T-helper 1 cell (primary cell): ENCODE results near the gene MYO19.
A peak's percentile ranks its signal among the peaks of the same experiment; 100 is the strongest.

ENCODE experiments used
- DNase-seq, 5 donors: peaks; one replicate each; pipeline ENCODE4 v3.0.0-alpha.2; 2012 to 2020
- total RNA-seq, 4 donors: gene quantifications; one replicate each; lab custom pipeline; 2026; lab: John Stamatoyannopoulos, UW

Gene MYO19, protein sequence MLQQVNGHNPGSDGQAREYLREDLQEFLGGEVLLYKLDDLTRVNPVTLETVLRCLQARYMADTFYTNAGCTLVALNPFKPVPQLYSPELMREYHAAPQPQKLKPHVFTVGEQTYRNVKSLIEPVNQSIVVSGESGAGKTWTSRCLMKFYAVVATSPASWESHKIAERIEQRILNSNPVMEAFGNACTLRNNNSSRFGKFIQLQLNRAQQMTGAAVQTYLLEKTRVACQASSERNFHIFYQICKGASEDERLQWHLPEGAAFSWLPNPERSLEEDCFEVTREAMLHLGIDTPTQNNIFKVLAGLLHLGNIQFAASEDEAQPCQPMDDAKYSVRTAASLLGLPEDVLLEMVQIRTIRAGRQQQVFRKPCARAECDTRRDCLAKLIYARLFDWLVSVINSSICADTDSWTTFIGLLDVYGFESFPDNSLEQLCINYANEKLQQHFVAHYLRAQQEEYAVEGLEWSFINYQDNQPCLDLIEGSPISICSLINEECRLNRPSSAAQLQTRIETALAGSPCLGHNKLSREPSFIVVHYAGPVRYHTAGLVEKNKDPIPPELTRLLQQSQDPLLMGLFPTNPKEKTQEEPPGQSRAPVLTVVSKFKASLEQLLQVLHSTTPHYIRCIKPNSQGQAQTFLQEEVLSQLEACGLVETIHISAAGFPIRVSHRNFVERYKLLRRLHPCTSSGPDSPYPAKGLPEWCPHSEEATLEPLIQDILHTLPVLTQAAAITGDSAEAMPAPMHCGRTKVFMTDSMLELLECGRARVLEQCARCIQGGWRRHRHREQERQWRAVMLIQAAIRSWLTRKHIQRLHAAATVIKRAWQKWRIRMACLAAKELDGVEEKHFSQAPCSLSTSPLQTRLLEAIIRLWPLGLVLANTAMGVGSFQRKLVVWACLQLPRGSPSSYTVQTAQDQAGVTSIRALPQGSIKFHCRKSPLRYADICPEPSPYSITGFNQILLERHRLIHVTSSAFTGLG
- 46.7 to 88.3 (median 79.9) reads per million in 4 donors for total RNA-seq

DNA sequence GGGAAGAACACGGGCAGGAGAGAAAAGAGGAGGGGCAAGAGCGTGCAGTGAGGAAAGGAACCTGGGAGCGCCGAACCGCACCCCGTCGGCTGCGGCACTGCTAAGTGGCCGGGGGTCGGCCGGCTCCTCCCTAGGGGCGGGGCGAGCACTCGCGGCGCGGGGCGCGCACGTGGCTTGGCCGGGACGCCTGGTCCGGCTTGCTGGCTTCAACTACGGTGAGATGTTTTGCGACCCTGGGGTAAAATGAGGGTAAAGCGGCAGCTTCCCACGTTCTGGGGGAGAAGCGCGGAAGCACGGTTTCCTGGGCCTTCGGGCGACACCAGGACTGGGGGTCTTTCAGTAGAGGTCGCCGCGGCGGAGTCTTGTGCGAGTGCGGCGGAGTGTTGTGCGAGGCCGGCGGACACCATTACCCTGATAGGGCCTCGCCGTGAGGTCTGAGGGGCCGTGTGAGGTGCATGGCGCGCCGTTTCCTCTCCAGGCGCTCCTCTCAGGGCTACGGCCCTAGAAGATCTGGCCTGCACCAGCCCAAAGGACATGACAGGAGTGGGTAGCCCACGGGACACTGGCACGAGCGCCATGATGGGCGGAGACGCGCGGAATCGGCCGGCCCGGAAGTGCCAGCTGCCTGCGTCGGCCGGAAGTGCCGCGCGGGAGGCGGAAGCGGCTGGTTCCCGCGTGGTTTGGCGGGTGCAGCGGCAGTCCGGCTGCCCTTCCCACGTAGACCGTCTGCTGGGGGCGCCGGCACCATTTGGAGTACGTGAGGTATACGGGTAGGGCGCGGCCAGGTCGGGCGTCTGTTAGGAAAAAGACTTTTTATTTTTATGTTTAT, at the start of gene MYO19, which contains the start of gene PIGW:
TSS of gene MYO19 (minus strand) at position 29 of the 829 bp plus-strand sequence. CDS start 2,330 bp downstream, outside the sequence.
TSS of gene PIGW (plus strand) at position 148 of the 829 bp plus-strand sequence. CDS start 2,115 bp downstream, outside the sequence.
- DNase-seq = peak; percentile 70 to 93 (median 76)

DNA sequence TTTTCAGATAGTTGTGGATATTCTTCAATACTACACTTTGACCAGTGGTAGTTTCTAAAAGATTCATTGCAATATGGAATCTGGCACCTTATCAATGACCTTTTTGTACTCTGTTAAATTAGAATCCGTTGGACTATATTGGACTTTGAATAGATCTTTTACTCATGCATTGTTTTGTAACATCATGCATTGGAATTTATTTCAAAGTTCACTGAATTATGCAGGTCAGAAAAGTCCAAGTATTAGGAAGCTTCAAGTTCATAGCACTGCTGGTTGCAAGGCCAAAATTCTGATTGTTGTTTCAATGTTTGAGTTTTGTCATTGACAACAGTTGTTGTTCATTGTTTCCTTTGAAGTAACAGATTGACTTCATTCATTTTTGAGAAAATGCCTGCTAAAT, 49.1 kb upstream of the MYO19 start:
- DNase-seq = no peak

DNA sequence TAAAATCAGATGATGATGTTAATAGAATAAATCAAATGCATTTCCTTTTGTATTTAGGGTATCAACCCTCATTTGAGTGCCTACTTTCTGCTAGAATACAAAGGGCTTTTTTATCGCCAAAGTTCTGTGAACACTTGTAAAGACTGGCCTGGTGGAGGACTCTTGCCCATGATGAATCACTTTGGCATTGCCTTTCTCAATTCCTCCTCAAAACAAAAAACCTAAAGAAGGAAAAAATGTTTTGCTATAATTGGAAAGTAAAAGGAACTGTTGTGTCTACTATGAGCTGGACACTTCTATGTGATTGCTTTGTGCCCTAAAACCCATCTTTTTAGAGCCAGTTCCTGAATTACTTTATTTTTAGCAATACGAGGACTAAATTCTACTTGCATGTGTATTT, 44.0 kb upstream of the MYO19 start:
- DNase-seq = no peak

DNA sequence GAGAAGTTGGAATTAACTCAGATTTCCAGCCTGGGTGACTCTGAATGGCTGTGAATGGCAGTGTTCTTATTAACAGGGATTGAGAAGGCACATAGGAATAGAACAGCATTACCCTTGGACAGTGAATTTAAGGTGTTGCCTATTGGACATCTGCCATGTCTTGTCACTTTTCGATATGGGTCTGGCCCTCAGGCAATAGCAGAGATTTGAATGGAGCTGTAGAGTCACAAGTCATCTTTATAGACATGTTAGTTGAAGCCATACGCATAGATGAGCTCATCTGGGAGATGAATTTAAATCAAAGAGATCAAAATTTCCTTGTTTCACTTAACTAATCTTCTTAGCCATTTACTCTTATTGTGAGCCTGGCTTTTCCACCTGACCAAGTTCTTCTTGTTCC, 42.1 kb upstream of the MYO19 start:
- DNase-seq = no peak

DNA sequence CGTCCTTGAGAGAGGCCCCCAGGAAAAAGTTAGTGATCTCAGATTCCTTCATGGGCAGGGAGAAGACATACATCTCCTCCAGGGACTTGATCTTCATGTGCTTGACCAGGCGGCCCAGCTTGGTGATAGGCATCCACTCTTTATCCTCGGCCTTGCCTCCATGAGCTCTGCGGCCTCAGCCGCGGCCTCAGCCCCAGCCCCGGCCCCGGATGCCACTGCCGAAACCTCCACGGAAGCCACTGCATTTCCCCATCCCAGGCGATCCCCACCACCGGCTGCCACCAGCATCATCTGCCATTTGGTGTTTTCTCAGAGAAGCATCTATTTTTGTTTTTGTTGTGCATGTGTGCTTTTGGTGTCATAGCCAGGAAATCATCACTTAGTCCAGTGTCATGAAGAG, 40.4 kb upstream of the MYO19 start:
- no peak for DNase-seq

DNA sequence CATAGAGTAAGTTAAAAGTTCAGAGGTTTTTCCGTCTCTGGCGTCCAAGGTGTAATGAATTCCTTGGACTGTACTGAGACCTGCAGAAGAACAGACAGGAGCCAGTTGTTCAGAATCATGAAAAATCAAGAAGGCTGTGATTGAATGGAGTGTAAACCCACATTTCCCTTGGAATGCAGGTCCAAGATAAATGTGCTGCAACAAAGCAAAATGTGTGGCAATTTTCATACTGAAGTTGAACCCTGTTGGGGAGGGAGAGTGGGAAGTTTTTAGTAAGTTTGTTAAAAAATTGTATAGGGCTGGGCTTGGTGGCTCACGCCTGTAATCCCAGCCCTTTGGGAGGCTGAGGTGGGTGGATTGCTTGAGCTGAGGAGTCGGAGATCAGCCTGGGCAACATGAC, 31.4 kb upstream of the MYO19 start:
- DNase-seq = no peak

DNA sequence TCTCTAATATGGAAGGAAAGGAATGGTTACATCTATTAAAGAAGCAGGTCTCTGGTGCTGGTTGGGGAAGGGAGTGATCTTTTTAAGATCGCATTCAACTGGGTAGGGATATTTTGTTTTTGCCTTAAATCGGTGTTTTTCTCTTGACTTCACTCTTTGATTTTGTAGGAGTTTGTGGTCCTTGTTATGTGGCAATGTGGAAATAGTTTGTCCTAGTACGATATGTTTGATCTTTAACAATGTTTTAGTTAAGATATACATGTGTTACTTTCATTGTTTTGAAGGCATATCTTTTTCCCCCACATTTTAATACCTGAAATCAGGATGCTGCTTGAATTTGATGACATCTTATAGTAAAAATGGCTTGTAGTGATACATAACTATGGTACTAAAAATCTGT, 18.8 kb upstream of the MYO19 start:
- DNase-seq = no peak

DNA sequence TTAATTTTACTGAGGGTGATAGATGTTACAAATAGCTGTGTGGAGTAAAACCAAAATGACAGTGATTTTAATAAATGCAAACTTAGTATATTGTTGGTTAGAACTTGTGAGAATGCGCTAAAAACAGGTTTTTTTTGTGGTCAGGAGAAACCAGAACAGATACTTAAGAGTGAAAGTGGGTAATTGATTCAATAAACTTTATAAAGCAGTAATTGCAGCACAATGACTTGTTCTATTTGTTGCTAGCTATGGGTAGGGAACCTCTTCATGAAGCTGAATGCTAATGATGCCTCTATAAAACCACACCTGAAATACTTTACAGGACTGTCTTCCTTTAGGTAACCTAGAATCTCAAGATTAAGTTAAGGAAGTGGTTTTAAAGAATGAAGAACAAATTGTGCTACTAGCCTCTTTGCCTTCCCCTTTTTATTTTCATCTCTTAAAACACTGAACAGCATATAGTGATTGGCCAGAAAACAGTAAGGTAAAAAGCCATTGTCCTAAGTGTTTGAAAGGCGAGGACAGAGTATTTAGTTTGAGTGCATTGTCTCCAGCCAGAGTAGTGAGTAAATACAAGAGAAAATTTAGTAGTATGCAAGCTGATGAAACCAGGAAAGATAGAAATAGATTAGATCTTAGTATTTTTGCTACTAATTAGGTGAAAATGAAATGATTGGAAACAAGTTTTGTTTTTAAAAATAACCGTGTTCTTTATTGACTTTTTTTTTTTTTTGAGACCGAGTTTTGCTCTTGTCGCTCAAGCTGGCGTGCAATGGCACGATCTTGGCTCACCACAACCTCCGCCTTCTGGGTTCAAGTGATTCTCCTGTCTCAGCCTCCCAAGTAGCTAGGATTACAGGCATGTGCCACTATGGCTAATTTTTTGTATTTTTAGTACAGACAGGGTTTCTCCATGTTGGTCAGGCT, 16.1 kb upstream of the MYO19 start:
- peak in 1 of 5 donors; percentile 17 for DNase-seq

DNA sequence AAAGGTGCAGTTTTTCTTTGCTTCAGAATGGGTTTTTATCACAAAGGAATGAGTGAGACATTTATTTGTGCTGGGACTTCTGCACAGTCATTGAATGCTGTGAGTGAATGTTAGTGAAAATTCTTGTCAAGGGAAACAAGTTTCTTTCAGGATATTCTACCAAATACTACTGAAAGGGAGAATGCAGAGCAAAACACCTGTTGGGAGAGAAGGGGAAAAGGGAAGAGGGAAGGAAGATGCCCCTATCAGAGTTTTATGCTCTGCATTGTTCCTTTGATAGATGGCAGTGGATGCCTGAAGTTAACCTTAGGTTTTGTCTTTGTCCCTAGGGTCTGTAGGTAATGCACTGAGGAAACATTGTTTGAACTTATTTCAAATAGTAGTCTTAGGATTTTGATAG, 13.1 kb upstream of the MYO19 start:
- no peak for DNase-seq

DNA sequence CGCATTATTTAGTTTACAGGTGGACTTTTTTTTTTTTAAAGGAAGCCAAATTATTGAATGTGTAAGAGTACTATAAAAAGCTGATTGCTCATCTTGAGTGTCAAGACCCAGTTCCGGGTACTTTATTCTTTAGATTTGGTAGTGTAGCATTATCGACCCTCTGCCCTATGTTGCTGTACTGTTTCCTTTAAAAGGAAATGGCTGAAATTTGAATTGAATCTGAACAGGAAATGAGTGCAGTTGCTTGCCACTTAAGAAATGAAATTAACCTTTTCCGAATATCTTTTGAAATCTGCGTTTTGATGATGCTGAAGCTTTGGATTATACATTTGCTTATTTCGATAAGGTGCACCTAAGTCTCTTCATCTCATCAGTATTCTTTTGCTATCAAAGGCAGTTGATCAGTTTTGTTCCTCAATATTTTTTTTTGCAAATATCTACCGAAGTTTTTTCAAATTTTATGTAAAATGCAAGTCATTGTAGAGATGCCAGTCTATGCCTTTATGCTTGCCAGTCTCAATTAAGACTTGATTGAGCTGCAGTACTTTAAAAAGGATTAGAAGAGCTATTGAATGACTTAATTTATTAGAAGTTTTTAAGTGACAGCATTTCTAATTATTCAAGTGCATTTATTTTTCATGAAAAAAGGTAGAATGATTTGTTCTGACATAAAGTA, 11.9 kb upstream of the MYO19 start:
- peak in 1 of 5 donors; percentile 21 for DNase-seq

DNA sequence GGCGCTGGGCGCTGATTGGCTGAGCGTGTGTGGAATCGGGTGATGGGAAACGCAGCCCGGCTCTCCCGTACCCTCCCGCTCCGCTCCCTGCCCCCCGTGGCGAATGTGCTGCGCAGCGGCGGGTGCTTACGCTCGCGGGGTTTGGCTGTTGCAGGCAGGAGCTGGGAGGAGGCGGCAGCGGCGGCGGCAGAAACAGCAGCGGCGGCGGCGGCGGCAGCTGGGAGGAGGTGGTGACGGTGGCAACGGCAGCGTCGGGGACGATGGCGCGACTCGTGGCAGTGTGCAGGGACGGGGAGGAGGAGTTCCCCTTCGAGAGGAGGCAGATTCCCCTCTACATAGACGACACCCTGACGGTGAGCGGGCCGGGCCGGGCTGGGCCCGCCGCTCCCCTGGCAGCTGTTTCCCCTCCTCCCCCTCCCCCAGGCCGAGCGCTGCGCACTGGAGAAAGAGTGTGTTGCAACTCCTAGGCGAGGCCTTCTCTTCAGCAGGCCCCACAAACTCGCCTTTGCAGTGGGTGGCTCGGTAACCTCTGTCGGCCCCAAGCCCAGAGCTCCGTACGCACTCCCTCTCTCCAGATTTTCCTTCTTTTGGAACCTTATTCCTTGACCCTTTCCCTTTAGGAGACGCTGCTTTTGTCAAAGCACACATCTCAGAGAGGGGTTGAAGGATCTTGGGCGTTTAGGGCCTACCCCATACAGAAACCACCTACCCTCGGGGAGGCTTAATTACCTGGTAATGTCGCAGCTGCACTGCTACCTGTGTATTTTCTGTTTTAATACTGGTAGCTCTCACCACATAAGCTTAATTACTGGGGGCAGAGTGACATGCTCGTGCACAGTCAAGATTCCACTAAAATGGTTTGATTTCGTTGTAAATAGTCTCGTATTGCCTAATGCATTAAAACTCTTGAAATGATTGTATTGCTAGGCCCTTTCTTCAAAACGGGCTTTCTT, 11.1 kb upstream of the MYO19 start:
- peak; percentile 92 to 97 (median 96) for DNase-seq

DNA sequence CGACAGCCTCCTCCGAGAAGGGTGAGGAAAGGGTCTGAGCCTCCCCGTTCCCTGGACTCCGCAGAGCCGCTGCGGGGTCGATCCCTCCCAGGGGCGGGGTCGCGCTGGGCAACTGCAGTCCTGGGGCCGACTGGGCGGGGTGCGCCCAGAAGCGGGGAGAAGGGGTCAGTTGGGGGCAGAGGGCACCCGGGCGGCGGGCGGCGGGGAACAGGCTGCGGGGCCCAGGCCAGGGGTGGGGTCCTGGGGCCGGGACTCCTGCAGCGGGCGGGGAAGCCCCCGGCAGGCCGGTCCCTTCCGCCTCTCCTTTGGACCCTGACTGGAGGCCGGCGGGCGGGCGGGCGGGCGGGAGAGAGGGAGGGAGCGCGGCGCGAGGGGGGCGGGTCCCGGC, 10.4 kb upstream of the MYO19 start:
- DNase-seq = no peak

DNA sequence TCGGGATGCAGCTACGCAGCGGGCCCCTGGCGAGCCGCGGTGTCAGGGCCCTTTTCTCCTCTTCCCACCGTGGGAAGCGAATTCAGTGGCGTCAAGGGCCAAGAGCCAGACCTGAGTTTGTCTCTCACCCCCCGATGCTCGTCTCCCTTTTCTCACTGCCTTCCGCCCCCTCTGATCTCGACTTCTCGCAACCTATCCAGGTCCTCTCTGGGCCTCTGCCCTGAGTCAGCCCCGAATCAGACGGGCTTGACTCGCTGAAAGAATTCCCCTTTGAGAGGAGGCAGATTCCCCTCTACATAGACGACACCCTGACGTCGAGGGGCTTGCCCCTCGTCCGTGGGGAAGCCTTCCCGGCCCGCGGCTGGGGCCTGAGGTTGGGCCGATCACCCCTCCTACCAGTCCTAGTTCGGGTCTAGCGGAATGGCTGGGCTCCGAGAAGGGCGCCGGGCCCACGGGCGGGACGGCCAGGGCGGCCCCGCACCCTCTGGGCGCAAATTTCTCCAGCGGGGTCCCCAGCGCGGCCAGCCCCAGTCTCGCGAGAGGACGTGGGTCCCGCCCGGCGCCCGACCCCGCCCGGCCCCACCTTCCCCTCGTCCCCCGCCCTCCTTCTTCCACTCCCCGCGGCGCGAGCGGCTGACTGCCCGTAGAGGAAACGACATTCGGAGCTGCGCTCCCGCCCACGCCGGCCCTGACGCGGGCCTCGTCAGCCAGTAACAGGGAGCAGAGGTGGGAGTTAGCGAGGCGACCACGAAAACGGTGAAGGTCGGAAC, 9.8 kb upstream of the MYO19 start, which contains the start of gene GGNBP2:
TSS of gene GGNBP2 (plus strand) at position 613 of the 770 bp plus-strand sequence. CDS start 806 bp downstream, outside the sequence.
- peak; percentile 87 to 95 (median 91) for DNase-seq

DNA sequence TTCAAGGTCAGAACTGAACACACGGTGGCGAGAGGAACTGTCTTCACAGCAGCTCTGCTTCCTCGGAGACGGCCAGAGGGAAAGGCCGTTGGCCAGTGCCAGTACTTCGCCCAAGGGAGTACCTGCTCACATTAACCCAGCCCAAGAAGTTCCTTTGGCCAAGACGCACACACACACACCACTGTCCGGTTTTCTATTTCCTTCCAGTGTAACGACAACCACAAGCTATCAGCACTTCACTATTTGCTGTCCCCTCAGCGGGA, 9.3 kb upstream of the MYO19 start:
- peak in 1 of 5 donors; percentile 43 for DNase-seq

DNA sequence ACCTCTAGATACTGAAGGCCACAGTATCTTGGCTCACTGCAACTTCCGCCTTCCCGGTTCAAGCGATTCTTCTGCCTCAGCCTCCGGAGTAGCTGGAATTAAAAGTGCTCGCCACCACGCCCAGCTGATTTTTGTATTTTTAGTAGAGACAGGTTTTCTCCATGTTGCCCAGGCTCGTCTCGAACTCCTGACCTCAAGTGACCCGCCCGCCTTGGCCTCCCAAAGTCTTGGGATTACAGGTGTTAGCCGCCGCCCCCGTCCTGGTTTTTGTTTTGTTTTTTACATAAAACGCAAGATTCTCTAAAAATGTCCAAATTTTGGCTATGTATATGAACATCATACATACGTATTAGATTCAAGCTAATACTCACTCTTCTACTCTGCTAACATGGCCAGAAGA, 8.1 kb upstream of the MYO19 start:
- no peak for DNase-seq

DNA sequence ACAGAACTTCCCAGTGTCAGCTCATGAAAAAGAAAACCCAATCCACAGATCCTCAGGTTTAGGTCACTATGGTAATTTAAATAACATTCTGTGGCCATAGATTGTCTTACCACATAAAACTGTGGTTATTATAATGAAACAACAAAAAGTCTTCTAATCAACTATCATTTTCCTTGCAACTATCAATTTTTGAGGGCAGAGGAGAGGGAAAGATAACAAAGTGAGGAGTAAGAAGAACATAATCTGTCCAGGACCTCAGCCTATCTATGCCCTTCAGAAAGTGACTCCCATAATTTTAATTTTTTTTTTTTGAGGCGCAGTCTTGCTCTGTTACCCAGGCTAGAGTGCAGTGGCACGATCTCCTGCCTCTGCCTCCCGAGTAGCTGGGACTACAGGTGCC, 6.0 kb upstream of the MYO19 start:
- DNase-seq = no peak

DNA sequence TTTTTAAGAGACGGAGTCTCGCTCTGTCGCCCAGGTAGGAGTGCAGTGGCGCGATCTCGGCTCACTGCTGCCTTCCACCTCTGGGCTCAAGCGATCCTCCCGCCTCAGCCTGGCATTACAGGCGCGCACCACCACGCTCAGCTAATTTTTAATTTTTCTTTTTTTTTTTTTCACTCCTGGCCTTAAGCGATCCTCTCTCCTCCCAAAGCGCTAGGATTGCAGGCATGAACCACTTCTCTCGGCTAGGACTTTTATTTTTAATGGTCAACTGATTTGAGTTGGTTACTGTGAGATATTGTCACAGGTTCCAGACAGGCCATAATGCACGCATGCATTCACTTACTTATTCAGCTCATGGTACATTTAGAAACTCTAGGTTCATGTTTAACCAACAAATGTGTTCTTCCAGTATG, 1.0 kb upstream of the MYO19 start:
- DNase-seq = no peak

DNA sequence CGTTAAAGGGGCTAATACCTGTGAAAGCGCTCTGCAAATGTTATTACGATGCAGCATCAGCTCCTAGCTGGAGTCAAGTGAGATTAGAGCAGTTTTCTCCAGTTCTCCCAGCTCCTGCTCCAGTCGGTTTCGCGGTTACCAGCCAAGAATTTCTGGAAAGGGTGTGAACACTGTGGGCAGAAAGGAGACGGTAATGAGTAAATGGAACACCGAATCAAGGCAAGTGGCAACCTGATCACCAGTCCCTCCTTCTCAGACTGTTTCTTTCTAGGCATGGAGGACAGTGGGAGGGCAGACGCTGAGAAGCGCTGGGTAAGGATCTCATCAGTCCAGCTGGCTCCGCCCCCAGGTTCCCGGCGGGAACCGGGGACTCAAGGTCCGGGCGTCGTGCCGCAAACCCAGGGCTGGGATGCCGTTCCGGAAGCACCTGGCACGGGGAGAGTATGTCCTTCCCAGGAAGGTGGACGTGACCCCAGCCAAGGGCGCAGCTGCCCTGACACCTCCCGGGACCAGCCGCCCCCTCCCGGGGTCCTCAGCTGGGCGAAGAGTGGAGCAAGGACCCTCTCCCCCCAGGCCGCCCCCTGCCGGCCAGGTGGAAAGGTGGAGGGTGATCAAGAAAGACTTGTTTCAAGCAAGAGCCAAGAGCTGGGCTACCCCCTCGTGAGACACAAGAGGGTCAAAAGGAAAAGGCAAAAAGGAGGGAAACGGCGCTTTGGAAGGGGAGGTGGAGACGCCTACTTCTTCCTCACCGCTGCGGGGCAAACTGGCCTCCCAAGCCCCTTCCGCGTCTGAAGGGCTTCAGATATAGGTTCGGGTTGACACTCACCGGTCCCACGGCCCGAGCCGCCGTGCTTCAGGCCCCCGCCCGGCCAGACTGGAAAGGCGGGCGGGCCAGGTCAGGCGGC, 481 bp downstream of the MYO19 start:
- peak; percentile 21 to 57 (median 31) for DNase-seq
